Measurements from ENCODE around the gene RAE1. TPM values are rescaled to one million over a fixed set of nuclear protein-coding genes. Genes with fewer than 3 reads are reported as not detected.
A peak's percentile ranks its signal among the peaks of the same experiment; 100 is the strongest.

Gene RAE1
- total and polyA plus RNA-seq, 2 donors (not counting 1 experiment from before 2014, with no cell fraction given) = 27.2 to 39.4 TPM

DNA sequence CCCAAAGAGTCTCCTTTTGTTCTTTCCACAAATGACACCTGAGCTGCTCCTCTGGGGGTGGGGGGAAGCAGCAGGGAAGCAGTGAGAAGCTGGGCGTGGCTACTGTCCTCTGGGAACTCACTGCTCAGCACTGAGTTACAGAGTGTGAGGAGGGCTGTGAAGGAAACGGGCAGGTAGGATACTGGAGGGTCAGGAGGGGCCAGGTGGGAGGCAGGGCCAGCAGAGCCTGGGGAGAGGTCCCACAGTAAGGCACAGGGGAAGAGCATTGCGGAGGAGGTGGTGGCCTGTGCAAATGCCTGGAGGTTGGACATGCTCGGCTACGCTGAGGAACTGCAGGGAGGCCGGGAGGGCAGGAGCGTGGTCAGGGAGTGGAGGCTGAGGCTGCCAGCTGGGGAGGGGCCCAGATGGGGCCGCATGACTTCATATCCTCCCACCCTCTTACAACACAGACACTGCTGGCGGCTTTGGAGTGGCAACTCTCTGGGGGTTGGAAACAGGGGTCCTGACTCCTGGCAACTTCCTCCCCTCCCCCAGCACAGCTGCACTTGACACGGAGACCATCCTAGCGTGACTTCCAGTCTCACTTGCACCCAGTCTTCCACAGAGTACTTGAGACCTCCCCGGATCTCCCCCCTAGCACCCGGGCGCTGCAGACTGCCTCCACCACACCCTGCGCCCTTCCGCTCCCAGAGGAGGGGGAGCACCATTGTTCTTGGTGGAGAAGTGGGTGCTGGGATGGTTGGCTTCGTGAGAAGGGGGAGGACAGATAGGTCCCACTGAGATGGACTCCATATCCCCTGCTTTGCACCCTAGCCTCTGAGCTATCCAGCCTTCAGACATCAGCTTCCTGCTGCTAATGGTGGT is 74.3 kb downstream of the RAE1 start:
- Histone ChIP-seq H3K36me3 (ENCODE audit: control insufficient read depth, insufficient read depth, low read length) (no peaks in the 10 kb centered on the region), H3K79me2 (ENCODE audit: control insufficient read depth, insufficient read depth, low read length) (no peaks in the 10 kb centered on the region), H3K4me1 (ENCODE audit: control insufficient read depth, extremely low read depth, insufficient read depth, low read length) (no peaks in the 10 kb centered on the region), H4K20me1 (ENCODE audit: control insufficient read depth, extremely low read depth, insufficient read depth, low read length) (no peaks in the 10 kb centered on the region), H3K9ac (ENCODE audit: insufficient read depth, low read length) (no peak overlapping the region), H3K9me3 (ENCODE audit: control insufficient read depth, insufficient read depth, low read depth, low read length) (no peaks in the 10 kb centered on the region), H2AFZ (ENCODE audit: low read length) (no peak overlapping the region), H3K27me3 (ENCODE audit: control insufficient read depth, insufficient read depth, low read length) (no peaks in the 10 kb centered on the region), H3K4me3 (replicated peaks in 1 of 4; ENCODE audit: control extremely low read depth in 1 of 4, insufficient read depth in 1 of 4, low read depth in 3 of 4, low read length in 4 of 4) (no peak overlapping the region), H3K4me2 (ENCODE audit: extremely low read depth, insufficient read depth, low read length) (no peak overlapping the region), H3K27ac (ENCODE audit: insufficient read depth, low read length) (no peak overlapping the region)
- TF ChIP-seq EZH2 (IDR thresholded peaks at IDR 0.05; ENCODE audit: low read length, missing control alignments) = no peak
- TF ChIP-seq, protein P1, sequence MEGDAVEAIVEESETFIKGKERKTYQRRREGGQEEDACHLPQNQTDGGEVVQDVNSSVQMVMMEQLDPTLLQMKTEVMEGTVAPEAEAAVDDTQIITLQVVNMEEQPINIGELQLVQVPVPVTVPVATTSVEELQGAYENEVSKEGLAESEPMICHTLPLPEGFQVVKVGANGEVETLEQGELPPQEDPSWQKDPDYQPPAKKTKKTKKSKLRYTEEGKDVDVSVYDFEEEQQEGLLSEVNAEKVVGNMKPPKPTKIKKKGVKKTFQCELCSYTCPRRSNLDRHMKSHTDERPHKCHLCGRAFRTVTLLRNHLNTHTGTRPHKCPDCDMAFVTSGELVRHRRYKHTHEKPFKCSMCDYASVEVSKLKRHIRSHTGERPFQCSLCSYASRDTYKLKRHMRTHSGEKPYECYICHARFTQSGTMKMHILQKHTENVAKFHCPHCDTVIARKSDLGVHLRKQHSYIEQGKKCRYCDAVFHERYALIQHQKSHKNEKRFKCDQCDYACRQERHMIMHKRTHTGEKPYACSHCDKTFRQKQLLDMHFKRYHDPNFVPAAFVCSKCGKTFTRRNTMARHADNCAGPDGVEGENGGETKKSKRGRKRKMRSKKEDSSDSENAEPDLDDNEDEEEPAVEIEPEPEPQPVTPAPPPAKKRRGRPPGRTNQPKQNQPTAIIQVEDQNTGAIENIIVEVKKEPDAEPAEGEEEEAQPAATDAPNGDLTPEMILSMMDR (conservative IDR thresholded peaks at IDR 0.05 in 1 of 2, IDR thresholded peaks at IDR 0.05 in 1 of 2; ENCODE audit: low read depth in 1 of 2, low read length in 2 of 2) = no peak
- peak in 1 of 2 donors; percentile 20 for DNase-seq (ENCODE audit: low read depth in 2 of 2)

- Histone ChIP-seq H3K27me3 (ENCODE audit: control insufficient read depth, insufficient read depth, low read length) (no peaks in the 10 kb centered on the region), H2AFZ (ENCODE audit: low read length) (no peak overlapping the region), H3K9ac (ENCODE audit: insufficient read depth, low read length) (no peak overlapping the region), H3K79me2 (ENCODE audit: control insufficient read depth, insufficient read depth, low read length) (no peaks in the 10 kb centered on the region), H4K20me1 (ENCODE audit: control insufficient read depth, extremely low read depth, insufficient read depth, low read length) (no peaks in the 10 kb centered on the region), H3K9me3 (ENCODE audit: control insufficient read depth, insufficient read depth, low read depth, low read length) (no peaks in the 10 kb centered on the region), H3K4me1 (ENCODE audit: control insufficient read depth, extremely low read depth, insufficient read depth, low read length) (no peaks in the 10 kb centered on the region), H3K4me2 (ENCODE audit: extremely low read depth, insufficient read depth, low read length) (no peak overlapping the region), H3K4me3 (replicated peaks in 1 of 4; ENCODE audit: control extremely low read depth in 1 of 4, insufficient read depth in 1 of 4, low read depth in 3 of 4, low read length in 4 of 4) (no peak overlapping the region), H3K36me3 (ENCODE audit: control insufficient read depth, insufficient read depth, low read length) (no peaks in the 10 kb centered on the region), H3K27ac (ENCODE audit: insufficient read depth, low read length) (no peak overlapping the region)
- no peak for DNase-seq (ENCODE audit: low read depth in 2 of 2)
- TF ChIP-seq, protein P1 (conservative IDR thresholded peaks at IDR 0.05 in 1 of 2, IDR thresholded peaks at IDR 0.05 in 1 of 2; ENCODE audit: low read depth in 1 of 2, low read length in 2 of 2) = no peak
- TF ChIP-seq EZH2 (IDR thresholded peaks at IDR 0.05; ENCODE audit: low read length, missing control alignments) = no peak
These were observed 75.2 kb downstream of the RAE1 start for GRCh38 chr20:57426271-57426689.

GRCh38 chr20:57426831-57427230 is 75.8 kb downstream of the RAE1 start:
- H3K27me3 ChIP-seq (ENCODE audit: control insufficient read depth, insufficient read depth, low read length) = no peaks in the 10 kb centered on the region
- H4K20me1 ChIP-seq (ENCODE audit: control insufficient read depth, extremely low read depth, insufficient read depth, low read length) = no peaks in the 10 kb centered on the region
- H2AFZ ChIP-seq (ENCODE audit: low read length) = no peak overlapping the region

More at GRCh38 chr20:57426831-57427230, 75.8 kb downstream of the RAE1 start:
- Histone ChIP-seq H3K9me3 (ENCODE audit: control insufficient read depth, insufficient read depth, low read depth, low read length) (no peaks in the 10 kb centered on the region), H3K4me1 (ENCODE audit: control insufficient read depth, extremely low read depth, insufficient read depth, low read length) (no peaks in the 10 kb centered on the region), H3K79me2 (ENCODE audit: control insufficient read depth, insufficient read depth, low read length) (no peaks in the 10 kb centered on the region), H3K4me2 (ENCODE audit: extremely low read depth, insufficient read depth, low read length) (no peak overlapping the region), H3K9ac (ENCODE audit: insufficient read depth, low read length) (no peak overlapping the region), H3K27ac (ENCODE audit: insufficient read depth, low read length) (no peak overlapping the region), H3K4me3 (replicated peaks in 1 of 4; ENCODE audit: control extremely low read depth in 1 of 4, insufficient read depth in 1 of 4, low read depth in 3 of 4, low read length in 4 of 4) (no peak overlapping the region), H3K36me3 (ENCODE audit: control insufficient read depth, insufficient read depth, low read length) (no peaks in the 10 kb centered on the region)
- TF ChIP-seq EZH2 (IDR thresholded peaks at IDR 0.05; ENCODE audit: low read length, missing control alignments) = no peak
- TF ChIP-seq, protein P1 (conservative IDR thresholded peaks at IDR 0.05 in 1 of 2, IDR thresholded peaks at IDR 0.05 in 1 of 2; ENCODE audit: low read depth in 1 of 2, low read length in 2 of 2) = no peak
- DNase-seq (ENCODE audit: low read depth in 2 of 2) = no peak

Data from fibroblast of lung (primary cell).